SK-N-SH treated with all-trans-retinoic acid at 6 μM for 48 hours (cell line): ENCODE measurements around the gene CHRNG.

Source experiments
- ATAC-seq: fragments of 200-7000 bp; cut with Tn5 transposase; 3 replicates; pipeline ENCODE4 v1.9.1; 2020; ENCODE audit warnings: mild to moderate bottlenecking, moderate library complexity
- BACH2 ChIP-seq: fragments of 250-450 bp; sonication (Bioruptor Pico); IDR thresholded peaks from 2 replicates; pipeline ENCODE4 v1.9.0; 2021; ENCODE audit warnings: mild to moderate bottlenecking, borderline replicate concordance
- CREB5 ChIP-seq: fragments of 250-450 bp; sonication (Bioruptor Pico); IDR thresholded peaks from 2 replicates; pipeline ENCODE4 v1.5.1; 2020; ENCODE audit warnings: low read depth, mild to moderate bottlenecking, moderate library complexity
- CSDC2 ChIP-seq: fragments of 250-450 bp; sonication (Bioruptor Pico); IDR thresholded peaks from 2 replicates; pipeline ENCODE4 v1.5.0; 2020; ENCODE audit warnings: mild to moderate bottlenecking, moderate library complexity
- CSRNP3 ChIP-seq: fragments of 250-450 bp; sonication (Bioruptor Pico); IDR thresholded peaks from 2 replicates; pipeline ENCODE4 v1.5.1; 2021; ENCODE audit warnings: mild to moderate bottlenecking, moderate library complexity
- ESRRG ChIP-seq: fragments of 250-450 bp; sonication (Bioruptor Pico); IDR thresholded peaks from 2 replicates; pipeline ENCODE4 v1.6.1; 2021; ENCODE audit warnings: mild to moderate bottlenecking
- ISL1 ChIP-seq: fragments of 250-450 bp; sonication (Bioruptor Pico); IDR thresholded peaks from 2 replicates; pipeline ENCODE4 v2.1.2; 2022; ENCODE audit warnings: mild to moderate bottlenecking, moderate library complexity
- OSR1 ChIP-seq: fragments of 250-450 bp; sonication (Bioruptor Pico); IDR thresholded peaks from 2 replicates; pipeline ENCODE4 v1.8.0; 2022; ENCODE audit warnings: moderate library complexity, mild to moderate bottlenecking, inconsistent platforms
- PATZ1 ChIP-seq: fragments of 250-450 bp; sonication (Bioruptor Pico); IDR thresholded peaks from 2 replicates; pipeline ENCODE4 v1.8.0; 2020; ENCODE audit warnings: mild to moderate bottlenecking, moderate library complexity, borderline replicate concordance
- PPARA ChIP-seq: fragments of 250-450 bp; sonication (Bioruptor Pico); IDR thresholded peaks from 2 replicates; pipeline ENCODE4 v1.5.0; 2020; ENCODE audit warnings: mild to moderate bottlenecking, borderline replicate concordance
- RARB ChIP-seq: fragments of 250-450 bp; sonication (Bioruptor Pico); IDR thresholded peaks from 2 replicates; pipeline ENCODE4 v1.8.0; 2021; ENCODE audit warnings: mild to moderate bottlenecking, moderate library complexity
- SNAI2 ChIP-seq: fragments of 250-450 bp; sonication (Bioruptor Pico); IDR thresholded peaks from 2 replicates; pipeline ENCODE4 v1.5.0; 2020; ENCODE audit warnings: mild to moderate bottlenecking, moderate library complexity
- TCF4 ChIP-seq: fragments of 250-450 bp; sonication (Bioruptor Pico); IDR thresholded peaks from 2 replicates; pipeline ENCODE4 v1.8.0; 2021; ENCODE audit warnings: mild to moderate bottlenecking, moderate library complexity, borderline replicate concordance
- TOX ChIP-seq: fragments of 250-450 bp; sonication (Bioruptor Pico); IDR thresholded peaks from 2 replicates; pipeline ENCODE4 v1.8.0; 2021; ENCODE audit warnings: mild to moderate bottlenecking, moderate library complexity, borderline replicate concordance
- ZC3H10 ChIP-seq: fragments of 250-450 bp; sonication (Bioruptor Pico); IDR thresholded peaks from 2 replicates; pipeline ENCODE4 v1.5.1; 2021; ENCODE audit warnings: mild to moderate bottlenecking, moderate library complexity
- ZFP3 ChIP-seq: fragments of 250-450 bp; sonication (Bioruptor Pico); IDR thresholded peaks from 2 replicates; pipeline ENCODE4 v1.5.0; 2020; ENCODE audit warnings: mild to moderate bottlenecking, moderate library complexity
- ZFP30 ChIP-seq: fragments of 450-650 bp; formaldehyde crosslinking; IDR thresholded peaks from 2 replicates; pipeline ENCODE4 v1.5.0; 2022; ENCODE audit warnings: mild to moderate bottlenecking, moderate library complexity
- ZNF70 ChIP-seq: fragments of 450-650 bp; formaldehyde crosslinking; IDR thresholded peaks from 2 replicates; pipeline ENCODE4 v1.5.0; 2020; ENCODE audit warnings: mild to moderate bottlenecking, moderate library complexity
- ZNF8 ChIP-seq: fragments of 450-650 bp; formaldehyde crosslinking; IDR thresholded peaks from 2 replicates; pipeline ENCODE4 v1.5.0; 2020; ENCODE audit warnings: mild to moderate bottlenecking, moderate library complexity
- TF ChIP-seq, protein P1 (sequence below): fragments of 250-450 bp; sonication (Bioruptor Pico); IDR thresholded peaks from 2 replicates; pipeline ENCODE4 v1.8.0; 2021; ENCODE audit warnings: low read depth, mild to moderate bottlenecking, moderate library complexity, borderline replicate concordance
- TF ChIP-seq, protein P2 (sequence below): fragments of 250-450 bp; sonication (Bioruptor Pico); IDR thresholded peaks from 2 replicates; pipeline ENCODE4 v1.5.0; 2020; ENCODE audit warnings: mild to moderate bottlenecking, moderate library complexity

CHRNG gene

GRCh38 chr2:232519581-232520438 is 19.7 kb upstream of the CHRNG start, which contains the start of gene PRSS56:
Gene PRSS56, plus strand, starts transcription at chr2:232520388. Its CDS starts 211 bp downstream, at chr2:232520599.
- no peak for ATAC-seq
- no peak for TF ChIP-seq CREB5 (CRISPR knock-in tag)

GRCh38 chr2:232520489-232520888 is 19.0 kb upstream of the CHRNG start:
- TF ChIP-seq PATZ1 (CRISPR knock-in tag) (no peak), ZNF8 (no peak), OSR1 (no peak), RARB (CRISPR knock-in tag) (no peak), ISL1 (CRISPR knock-in tag) (no peak), CREB5 (CRISPR knock-in tag) (no peak), TCF4 (CRISPR knock-in tag) (no peak), PPARA (CRISPR knock-in tag) (no peak), BACH2 (CRISPR knock-in tag) (no peak), ESRRG (no peak), ZFP30 (CRISPR knock-in tag) (no peak), ZFP3 (no peak), ZC3H10 (CRISPR knock-in tag) (no peak), CSRNP3 (CRISPR knock-in tag) (no peak), ZNF70 (CRISPR knock-in tag) (no peak), CSDC2 (CRISPR knock-in tag) (no peak), TOX (CRISPR knock-in tag) (no peak)
- TF ChIP-seq, protein P1, sequence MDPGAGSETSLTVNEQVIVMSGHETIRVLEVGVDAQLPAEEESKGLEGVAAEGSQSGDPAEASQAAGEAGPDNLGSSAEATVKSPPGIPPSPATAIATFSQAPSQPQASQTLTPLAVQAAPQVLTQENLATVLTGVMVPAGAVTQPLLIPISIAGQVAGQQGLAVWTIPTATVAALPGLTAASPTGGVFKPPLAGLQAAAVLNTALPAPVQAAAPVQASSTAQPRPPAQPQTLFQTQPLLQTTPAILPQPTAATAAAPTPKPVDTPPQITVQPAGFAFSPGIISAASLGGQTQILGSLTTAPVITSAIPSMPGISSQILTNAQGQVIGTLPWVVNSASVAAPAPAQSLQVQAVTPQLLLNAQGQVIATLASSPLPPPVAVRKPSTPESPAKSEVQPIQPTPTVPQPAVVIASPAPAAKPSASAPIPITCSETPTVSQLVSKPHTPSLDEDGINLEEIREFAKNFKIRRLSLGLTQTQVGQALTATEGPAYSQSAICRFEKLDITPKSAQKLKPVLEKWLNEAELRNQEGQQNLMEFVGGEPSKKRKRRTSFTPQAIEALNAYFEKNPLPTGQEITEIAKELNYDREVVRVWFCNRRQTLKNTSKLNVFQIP (CRISPR knock-in tag): no peak
- TF ChIP-seq, protein P2, sequence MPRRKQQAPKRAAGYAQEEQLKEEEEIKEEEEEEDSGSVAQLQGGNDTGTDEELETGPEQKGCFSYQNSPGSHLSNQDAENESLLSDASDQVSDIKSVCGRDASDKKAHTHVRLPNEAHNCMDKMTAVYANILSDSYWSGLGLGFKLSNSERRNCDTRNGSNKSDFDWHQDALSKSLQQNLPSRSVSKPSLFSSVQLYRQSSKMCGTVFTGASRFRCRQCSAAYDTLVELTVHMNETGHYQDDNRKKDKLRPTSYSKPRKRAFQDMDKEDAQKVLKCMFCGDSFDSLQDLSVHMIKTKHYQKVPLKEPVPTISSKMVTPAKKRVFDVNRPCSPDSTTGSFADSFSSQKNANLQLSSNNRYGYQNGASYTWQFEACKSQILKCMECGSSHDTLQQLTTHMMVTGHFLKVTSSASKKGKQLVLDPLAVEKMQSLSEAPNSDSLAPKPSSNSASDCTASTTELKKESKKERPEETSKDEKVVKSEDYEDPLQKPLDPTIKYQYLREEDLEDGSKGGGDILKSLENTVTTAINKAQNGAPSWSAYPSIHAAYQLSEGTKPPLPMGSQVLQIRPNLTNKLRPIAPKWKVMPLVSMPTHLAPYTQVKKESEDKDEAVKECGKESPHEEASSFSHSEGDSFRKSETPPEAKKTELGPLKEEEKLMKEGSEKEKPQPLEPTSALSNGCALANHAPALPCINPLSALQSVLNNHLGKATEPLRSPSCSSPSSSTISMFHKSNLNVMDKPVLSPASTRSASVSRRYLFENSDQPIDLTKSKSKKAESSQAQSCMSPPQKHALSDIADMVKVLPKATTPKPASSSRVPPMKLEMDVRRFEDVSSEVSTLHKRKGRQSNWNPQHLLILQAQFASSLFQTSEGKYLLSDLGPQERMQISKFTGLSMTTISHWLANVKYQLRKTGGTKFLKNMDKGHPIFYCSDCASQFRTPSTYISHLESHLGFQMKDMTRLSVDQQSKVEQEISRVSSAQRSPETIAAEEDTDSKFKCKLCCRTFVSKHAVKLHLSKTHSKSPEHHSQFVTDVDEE (CRISPR knock-in tag): no peak
- no peak for ATAC-seq

- no peak for ATAC-seq
- TF ChIP-seq ZFP30 (CRISPR knock-in tag) (no peak), SNAI2 (CRISPR knock-in tag) (no peak), CSRNP3 (CRISPR knock-in tag) (no peak), ZFP3 (no peak), ZC3H10 (CRISPR knock-in tag) (no peak), RARB (CRISPR knock-in tag) (no peak)
- TF ChIP-seq, protein P2 (CRISPR knock-in tag): no peak
Observed at GRCh38 chr2:232521098-232521497, 18.4 kb upstream of the CHRNG start.
